GM12878 (cell line): ENCODE results near the gene SLC39A13. TPM values are rescaled to one million over a fixed set of nuclear protein-coding genes. Genes with fewer than 3 reads are reported as not detected.

Source experiments
- ATAC-seq: fragments of 200-7000 bp; cut with Tn5 transposase; 3 replicates; pipeline ENCODE4 v1.9.1; 2020; ENCODE audit warnings: mild to moderate bottlenecking, moderate library complexity
- BruUV-seq: library from RNA; stranded (reverse); fragments of 400-500 nt; replicated peaks from 2 replicates; lab custom pipeline; 2021; lab: Mats Ljungman, UMichigan
- CTCF ChIA-PET: fragments of 300-600 bp; sonication (Branson Sonifier 250); formaldehyde crosslinking; extraction: SDS; loops from one replicate; lab custom pipeline; 2021; ENCODE audit warnings: inconsistent platforms; lab: Yijun Ruan, JAX
- POLR2A ChIA-PET: fragments of 350-600 bp; formaldehyde crosslinking; extraction: SDS; loops from one replicate; lab custom pipeline; 2021; ENCODE audit warnings: inconsistent platforms; lab: Charles Lee
- RAD21 ChIA-PET: fragments of 300-600 bp; sonication (Branson Sonifier 250); formaldehyde crosslinking; loops from one replicate; lab custom pipeline; 2023; ENCODE audit warnings: antibody characterized with exemption; ENCODE audit not compliant: unreplicated experiment; lab: Charles Lee
- SMC1A ChIA-PET: fragments of 300-600 bp; sonication (Branson Sonifier 250); formaldehyde crosslinking; loops from one replicate; lab custom pipeline; 2023; ENCODE audit not compliant: unreplicated experiment, uncharacterized antibody; lab: Charles Lee
- DNase-seq: peaks from one replicate; pipeline ENCODE4 v3.0.0-alpha.2; 2011; ENCODE audit warnings: low read depth, low spot score
- FAIRE-seq: peaks from 3 replicates; lab custom pipeline; 2011; peaks lifted over from hg19 to GRCh38; lab: Jason Lieb, UNC
- H2AFZ ChIP-seq: 2 replicates; pipeline ENCODE4 v1.6.0; 2011; ENCODE audit warnings: low read depth, low read length, control low read depth; ENCODE audit not compliant: control insufficient read depth
- H3K27ac ChIP-seq: 2 replicates; pipeline ENCODE4 v1.5.1; 2011; ENCODE audit warnings: control low read depth; ENCODE audit not compliant: control insufficient read depth, insufficient read depth
- H3K27me3 ChIP-seq, 2 experiments: replicated peaks in 1 of 2; 2 replicates each; pipeline versions ENCODE4 v1.6.0 to v1.6.1; 2011; ENCODE audit warnings: low read length in 1 of 2; ENCODE audit not compliant: control insufficient read depth in 2 of 2, insufficient read depth in 2 of 2
- H3K36me3 ChIP-seq, 2 experiments: 2 replicates each; pipeline ENCODE4 v1.5.1; 2011; ENCODE audit warnings: low read length in 1 of 2; ENCODE audit not compliant: control insufficient read depth in 2 of 2, insufficient read depth in 2 of 2
- H3K4me1 ChIP-seq: 2 replicates; pipeline ENCODE4 v1.6.1; 2011; ENCODE audit warnings: mild to moderate bottlenecking, low read length, moderate library complexity, mixed read lengths; ENCODE audit not compliant: control insufficient read depth, insufficient read depth
- H3K4me2 ChIP-seq: 2 replicates; pipeline ENCODE4 v1.6.0; 2011; ENCODE audit warnings: control low read depth; ENCODE audit not compliant: control insufficient read depth, insufficient read depth
- H3K4me3 ChIP-seq: fragments of 200-600 bp; sonication (generic); 2 replicates; pipeline ENCODE4 v1.5.1; 2016
- H3K79me2 ChIP-seq: 2 replicates; pipeline ENCODE4 v1.6.0; 2011; ENCODE audit warnings: low read length; ENCODE audit not compliant: control insufficient read depth, insufficient read depth
- H3K9ac ChIP-seq: 2 replicates; pipeline ENCODE4 v1.8.0; 2011; ENCODE audit warnings: low read length, control low read depth, mixed read lengths; ENCODE audit not compliant: control insufficient read depth, insufficient read depth
- H3K9me3 ChIP-seq: replicated peaks from 3 replicates; pipeline ENCODE4 v1.5.1; 2011; ENCODE audit warnings: mild to moderate bottlenecking, low read length; ENCODE audit not compliant: control insufficient read depth, insufficient read depth
- H4K20me1 ChIP-seq: 2 replicates; pipeline ENCODE4 v1.6.0; 2011; ENCODE audit not compliant: control insufficient read depth, insufficient read depth
- ATF7 ChIP-seq: fragments of 450-650 bp; IDR thresholded peaks from 2 replicates; pipeline ENCODE4 v1.6.1; 2016; ENCODE audit warnings: low read depth, mild to moderate bottlenecking
- HDAC6 ChIP-seq: fragments of 200-600 bp; sonication (generic); IDR thresholded peaks from one replicate; pipeline ENCODE4 v1.8.0; 2017; ENCODE audit warnings: antibody characterized with exemption; ENCODE audit not compliant: unreplicated experiment
- IKZF1 ChIP-seq: fragments of 450-650 bp; conservative IDR thresholded peaks from 2 replicates; pipeline ENCODE4 v1.6.1; 2017; ENCODE audit warnings: antibody characterized with exemption, mild to moderate bottlenecking
- MEF2A ChIP-seq: IDR thresholded peaks from 2 replicates; pipeline ENCODE4 v1.6.1; 2011; ENCODE audit warnings: low read depth, mild to moderate bottlenecking, low read length, moderate library complexity; ENCODE audit not compliant: insufficient read depth
- PML ChIP-seq: IDR thresholded peaks from 2 replicates; pipeline ENCODE4 v1.6.1; 2012; ENCODE audit warnings: low read length, inconsistent platforms
- SMAD1 ChIP-seq: fragments of 450-650 bp; IDR thresholded peaks from 2 replicates; pipeline ENCODE4 v1.6.1; 2018; ENCODE audit warnings: mild to moderate bottlenecking, low read depth; ENCODE audit not compliant: partially characterized antibody
- SMAD5 ChIP-seq: IDR thresholded peaks from 2 replicates; pipeline ENCODE4 v1.6.1; 2016; ENCODE audit warnings: antibody characterized with exemption, low read depth
- WGBS: methylation state at CpG from one replicate; pipeline ENCODE4 v1.1.6; 2016; ENCODE audit warnings: low lambda C conversion rate; ENCODE audit not compliant: insufficient replicate concordance, insufficient coverage; ENCODE audit errors: missing lambda C conversion rate; 5-methylcytosine and 5-hydroxymethylcytosine counted together
- in situ Hi-C: fragments of 300-500 bp; cut with MboI; formaldehyde crosslinking; loops from 9 replicates; pipeline ENCODE4 v1.14.3; 2018; ENCODE audit warnings: mixed read lengths
- intact Hi-C: fragments of 100-400 bp; cut with micrococcal nuclease; formaldehyde crosslinking; loops from one replicate; pipeline ENCODE4 v1.14.2; 2022; ENCODE audit not compliant: unreplicated experiment
- polyA plus RNA-seq, 11 experiments: library from polyadenylated mRNA; depleted of rRNA in 4 of 11; unstranded in 6 of 11; stranded (reverse) in 5 of 11; fragments of >200 nt; fragmentation: Nextera tagmentation in 4 of 11; fragmentation: Illumina TruSeq in 1 of 11; extraction: Ambion mirVana in 4 of 11; extraction: Trizol in 1 of 11; gene quantifications; 1 replicate in 1 of 11; 2 replicates in 10 of 11; pipeline versions ENCODE4 v1.2.1 to v1.2.3, GENCODE V29; 2011 to 2016; ENCODE audit warnings: inconsistent platforms in 2 of 11, missing spikeins in 2 of 11, low read depth in 1 of 11
- total RNA-seq, 4 experiments: library from RNA; depleted of rRNA in 3 of 4; stranded (reverse); fragments of >200 nt in 3 of 4; fragmentation: Illumina TruSeq in 1 of 4; extraction: Trizol in 1 of 4; gene quantifications; 2 replicates each; pipeline versions ENCODE4 v1.2.1 to v1.2.3, GENCODE V29; 2013 to 2021
- TF ChIP-seq, protein P1 (sequence below): IDR thresholded peaks from 2 replicates; pipeline ENCODE4 v1.6.1; 2012; ENCODE audit warnings: improper control_type of control experiment, low read depth, low read length; ENCODE audit not compliant: insufficient replicate concordance

Gene SLC39A13
- total and polyA plus RNA-seq, 10 of the 15 experiments (the other 5 are each of a cell fraction or from before 2014, with no cell fraction given), result 0.23 to 19.8 (median 6.3) TPM

DNA sequence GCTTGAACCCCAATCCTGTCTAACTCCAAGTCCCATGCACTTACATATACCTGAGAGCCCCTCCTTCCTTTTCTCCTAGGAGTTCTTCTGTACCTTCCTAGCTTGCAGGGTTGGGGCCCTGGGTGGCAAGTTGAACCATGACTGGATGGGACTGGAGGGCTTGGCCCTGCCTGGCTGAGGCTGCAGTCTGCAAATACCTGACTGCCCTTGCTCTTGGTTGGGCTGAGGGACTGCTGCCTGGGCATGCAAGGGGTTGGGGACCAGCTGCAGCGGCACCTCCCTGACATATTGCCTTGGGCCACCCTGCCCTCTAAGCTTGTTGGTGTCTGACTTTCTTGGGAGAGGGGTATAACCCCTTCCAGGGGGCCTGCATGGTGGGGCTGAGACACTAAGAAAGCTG, 9.8 kb upstream of the SLC39A13 start:
- Histone ChIP-seq H2AFZ (no peak overlapping the region), H3K27me3 (no peaks in the 10 kb centered on the region), H3K36me3 (no peaks in the 10 kb centered on the region), H3K4me3 (no peak overlapping the region), H3K9ac (no peak overlapping the region), H4K20me1 (no peaks in the 10 kb centered on the region), H3K79me2 (no peaks in the 10 kb centered on the region; the same call in 1 of the 2 replicates), H3K4me1 (peaks cover 46% of the 10 kb centered on the region), H3K9me3 (no peaks in the 10 kb centered on the region), H3K27ac (no peak overlapping the region), H3K4me2 (no peak overlapping the region)
- intact Hi-C loops (no loop called here), in situ Hi-C loops (no loop called here)
- ChIA-PET CTCF (interaction anchor here (0.5 to 8.1 kb wide), 5 partner anchors 11 to 224 kb away, joined by 3 to 73 read pairs (median 5); no protein-coding TSS in a partner anchor), SMC1A (interaction anchor here (0.8 to 3.1 kb wide), 5 partner anchors 9 to 126 kb away, joined by 3 to 15 read pairs (median 5); no protein-coding TSS in a partner anchor), RAD21 (interaction anchor here (1.0 to 3.3 kb wide), 4 partner anchors 7 to 25 kb away, joined by 5 to 31 read pairs (median 21); partner anchors contain the start of gene SPI1), POLR2A (interaction anchor here (2.1 to 6.8 kb wide), 4 partner anchors 9 to 183 kb away, joined by 17 to 57 read pairs (median 32); partner anchors contain the start of genes DDB2 and SPI1)
- no peak for TF ChIP-seq HDAC6
- 100% methylated on average over 1 of the region's 1 CpG for WGBS
- DNase-seq, result no peak
- no TSS peak for BruUV-seq
- FAIRE-seq, result no peak
- ATAC-seq, result no peak

DNA sequence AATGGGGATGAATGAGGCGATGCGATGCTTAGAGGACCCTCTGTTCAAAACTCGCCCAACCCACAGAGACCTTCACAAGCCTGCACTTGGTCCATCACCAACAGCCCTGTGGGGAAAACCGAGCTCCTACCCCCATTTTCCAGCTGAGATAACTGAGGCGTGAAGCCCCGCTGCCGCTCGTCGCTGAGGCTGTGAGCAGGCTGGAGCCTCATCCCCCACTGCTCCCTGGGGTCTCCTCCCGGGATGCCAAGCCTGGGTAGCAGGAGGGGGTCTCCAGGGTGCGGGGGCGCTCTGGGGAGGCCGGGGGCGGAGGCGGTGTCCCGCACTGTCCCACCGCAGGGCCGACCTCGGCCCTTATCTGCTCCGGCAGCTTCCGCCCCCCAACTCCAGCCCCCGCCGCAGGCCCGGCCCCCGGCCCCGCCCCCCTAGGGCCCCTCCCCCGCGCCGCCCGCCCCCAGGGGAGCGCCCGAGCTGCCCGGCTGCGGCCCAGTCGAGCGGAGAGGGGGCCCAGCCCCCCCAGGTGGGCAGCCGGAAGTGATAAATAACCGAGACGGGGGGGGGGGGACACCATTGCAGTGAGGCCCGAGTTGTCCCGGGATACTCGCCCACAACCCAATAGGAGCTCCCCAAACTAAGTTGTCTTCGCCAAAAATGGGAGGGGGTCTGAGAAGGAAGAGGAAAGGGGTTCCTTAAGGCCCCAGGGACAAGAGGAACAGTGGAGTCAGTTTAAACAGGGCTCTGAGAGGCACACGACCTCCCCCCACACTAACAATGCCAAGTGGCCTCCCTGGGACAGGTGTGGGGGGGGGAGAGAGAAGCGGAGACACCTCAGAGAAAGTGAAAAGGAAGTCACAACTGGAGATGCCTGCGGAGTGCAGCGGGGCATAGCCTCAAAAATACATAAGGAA, 8.3 kb upstream of the SLC39A13 start:
- H3K9ac ChIP-seq, result peak overlapping the region; percentile 74
- H3K79me2 ChIP-seq, result no peaks in the 10 kb centered on the region
- DNase-seq (no peak), ATAC-seq (peak; percentile 87), FAIRE-seq (no peak)
- SMC1A ChIA-PET, result interaction anchor here (0.7 to 3.1 kb wide), 10 partner anchors 9 to 129 kb away, joined by 3 to 15 read pairs (median 6); partner anchors contain the start of gene SPI1
- no peaks in the 10 kb centered on the region for H3K27me3 ChIP-seq
- in situ Hi-C loops, result no loop called here
- POLR2A ChIA-PET, result interaction anchor here (0.5 to 6.8 kb wide), 9 partner anchors 9 to 448 kb away, joined by 3 to 57 read pairs (median 6); partner anchors contain the start of genes DDB2, NUP160, SLC39A13 and SPI1
- no peaks in the 10 kb centered on the region for H3K9me3 ChIP-seq
- intact Hi-C loops, result loop anchor here (10.0 kb wide), 2 partner anchors 75 to 455 kb away; no protein-coding TSS in a partner anchor
- H3K4me1 ChIP-seq, result peaks cover 30% of the 10 kb centered on the region
- RAD21 ChIA-PET, result interaction anchor here (0.6 to 3.3 kb wide), 8 partner anchors 9 to 337 kb away, joined by 3 to 31 read pairs (median 8); partner anchors contain the start of genes DDB2 and SPI1
- no peaks in the 10 kb centered on the region for H4K20me1 ChIP-seq
- peak overlapping the region; percentile 89 for H2AFZ ChIP-seq
- H3K36me3 ChIP-seq, result no peaks in the 10 kb centered on the region
- CTCF ChIA-PET, result interaction anchor here (0.7 to 8.1 kb wide), 9 partner anchors 7 to 141 kb away, joined by 3 to 73 read pairs (median 4); no protein-coding TSS in a partner anchor
- TSS peak; percentile 85 for BruUV-seq
- 0% methylated on average over 29 of the region's 47 CpGs for WGBS
- peak overlapping the region; percentile 89 for H3K27ac ChIP-seq
- peak overlapping the region; percentile 99 for H3K4me2 ChIP-seq
- peak overlapping the region; percentile 76 for H3K4me3 ChIP-seq
- TF ChIP-seq SMAD5, result no peak
- TF ChIP-seq, protein P1, sequence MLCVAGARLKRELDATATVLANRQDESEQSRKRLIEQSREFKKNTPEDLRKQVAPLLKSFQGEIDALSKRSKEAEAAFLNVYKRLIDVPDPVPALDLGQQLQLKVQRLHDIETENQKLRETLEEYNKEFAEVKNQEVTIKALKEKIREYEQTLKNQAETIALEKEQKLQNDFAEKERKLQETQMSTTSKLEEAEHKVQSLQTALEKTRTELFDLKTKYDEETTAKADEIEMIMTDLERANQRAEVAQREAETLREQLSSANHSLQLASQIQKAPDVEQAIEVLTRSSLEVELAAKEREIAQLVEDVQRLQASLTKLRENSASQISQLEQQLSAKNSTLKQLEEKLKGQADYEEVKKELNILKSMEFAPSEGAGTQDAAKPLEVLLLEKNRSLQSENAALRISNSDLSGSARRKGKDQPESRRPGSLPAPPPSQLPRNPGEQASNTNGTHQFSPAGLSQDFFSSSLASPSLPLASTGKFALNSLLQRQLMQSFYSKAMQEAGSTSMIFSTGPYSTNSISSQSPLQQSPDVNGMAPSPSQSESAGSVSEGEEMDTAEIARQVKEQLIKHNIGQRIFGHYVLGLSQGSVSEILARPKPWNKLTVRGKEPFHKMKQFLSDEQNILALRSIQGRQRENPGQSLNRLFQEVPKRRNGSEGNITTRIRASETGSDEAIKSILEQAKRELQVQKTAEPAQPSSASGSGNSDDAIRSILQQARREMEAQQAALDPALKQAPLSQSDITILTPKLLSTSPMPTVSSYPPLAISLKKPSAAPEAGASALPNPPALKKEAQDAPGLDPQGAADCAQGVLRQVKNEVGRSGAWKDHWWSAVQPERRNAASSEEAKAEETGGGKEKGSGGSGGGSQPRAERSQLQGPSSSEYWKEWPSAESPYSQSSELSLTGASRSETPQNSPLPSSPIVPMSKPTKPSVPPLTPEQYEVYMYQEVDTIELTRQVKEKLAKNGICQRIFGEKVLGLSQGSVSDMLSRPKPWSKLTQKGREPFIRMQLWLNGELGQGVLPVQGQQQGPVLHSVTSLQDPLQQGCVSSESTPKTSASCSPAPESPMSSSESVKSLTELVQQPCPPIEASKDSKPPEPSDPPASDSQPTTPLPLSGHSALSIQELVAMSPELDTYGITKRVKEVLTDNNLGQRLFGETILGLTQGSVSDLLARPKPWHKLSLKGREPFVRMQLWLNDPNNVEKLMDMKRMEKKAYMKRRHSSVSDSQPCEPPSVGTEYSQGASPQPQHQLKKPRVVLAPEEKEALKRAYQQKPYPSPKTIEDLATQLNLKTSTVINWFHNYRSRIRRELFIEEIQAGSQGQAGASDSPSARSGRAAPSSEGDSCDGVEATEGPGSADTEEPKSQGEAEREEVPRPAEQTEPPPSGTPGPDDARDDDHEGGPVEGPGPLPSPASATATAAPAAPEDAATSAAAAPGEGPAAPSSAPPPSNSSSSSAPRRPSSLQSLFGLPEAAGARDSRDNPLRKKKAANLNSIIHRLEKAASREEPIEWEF, result no peak
- peak; percentile 48; the same call in 1 of the 2 replicates for TF ChIP-seq IKZF1
- TF ChIP-seq ATF7, result peak; percentile 46; the same call in 1 of the 2 replicates
- no peak for TF ChIP-seq SMAD1
- 0 out of 2 replicates have a peak, but pooled peaks have one; percentile 9 for TF ChIP-seq MEF2A
- TF ChIP-seq PML, result 0 out of 2 replicates have a peak, but pooled peaks have one; percentile 18
